ENCODE data around the gene KDR.

- no peak for TF ChIP-seq CTCF (IDR thresholded peaks at IDR 0.05)
- no peak for TF ChIP-seq POLR2A (IDR thresholded peaks at IDR 0.05)
Measured at GRCh38 chr4:55077577-55077976, 47.8 kb downstream of the KDR start.
